HG03066 (cell line): ENCODE measurements around the gene ZBTB7C.

Experiments
- ATAC-seq: cut with Tn5 transposase; IDR thresholded peaks from one replicate; pipeline ENCODE4 v1.9.1; 2021; ENCODE audit warnings: low read depth; ENCODE audit not compliant: unreplicated experiment

The ZBTB7C gene

DNA sequence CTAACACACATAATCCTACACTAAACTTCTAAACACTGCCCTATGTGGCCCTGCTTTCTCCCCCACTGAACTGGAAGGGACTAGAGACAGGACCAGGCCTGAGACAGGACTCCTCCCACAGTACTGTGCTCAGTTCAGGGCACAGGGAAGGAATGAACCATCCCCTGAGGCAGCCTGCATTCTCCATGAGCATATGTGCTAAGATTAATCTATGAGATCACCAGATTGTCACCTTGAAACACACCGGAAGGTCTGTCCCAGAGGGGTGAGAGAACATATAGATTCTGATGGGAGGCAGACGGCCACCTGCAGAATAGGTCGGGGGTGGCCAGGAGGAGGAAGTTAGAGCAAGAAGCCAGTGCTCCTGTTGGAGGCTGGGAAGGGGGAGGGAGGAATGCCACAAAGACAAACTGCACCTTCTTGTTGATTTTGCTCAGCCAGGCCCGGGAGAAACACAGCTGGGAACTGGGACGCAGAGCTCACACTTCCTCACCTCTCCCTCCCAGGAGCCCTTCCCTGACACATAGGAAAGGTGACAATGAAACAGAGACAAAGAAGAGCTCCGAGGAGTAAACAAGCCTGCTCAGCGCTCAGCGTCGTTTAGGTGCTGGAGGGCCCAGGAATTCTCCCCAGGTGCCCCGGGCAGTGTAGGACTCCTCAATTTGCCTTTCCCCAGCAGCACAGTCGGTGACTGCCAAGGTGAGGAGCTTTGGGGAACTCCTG lies 52.1 kb downstream of the ZBTB7C start:
- ATAC-seq: no peak

DNA sequence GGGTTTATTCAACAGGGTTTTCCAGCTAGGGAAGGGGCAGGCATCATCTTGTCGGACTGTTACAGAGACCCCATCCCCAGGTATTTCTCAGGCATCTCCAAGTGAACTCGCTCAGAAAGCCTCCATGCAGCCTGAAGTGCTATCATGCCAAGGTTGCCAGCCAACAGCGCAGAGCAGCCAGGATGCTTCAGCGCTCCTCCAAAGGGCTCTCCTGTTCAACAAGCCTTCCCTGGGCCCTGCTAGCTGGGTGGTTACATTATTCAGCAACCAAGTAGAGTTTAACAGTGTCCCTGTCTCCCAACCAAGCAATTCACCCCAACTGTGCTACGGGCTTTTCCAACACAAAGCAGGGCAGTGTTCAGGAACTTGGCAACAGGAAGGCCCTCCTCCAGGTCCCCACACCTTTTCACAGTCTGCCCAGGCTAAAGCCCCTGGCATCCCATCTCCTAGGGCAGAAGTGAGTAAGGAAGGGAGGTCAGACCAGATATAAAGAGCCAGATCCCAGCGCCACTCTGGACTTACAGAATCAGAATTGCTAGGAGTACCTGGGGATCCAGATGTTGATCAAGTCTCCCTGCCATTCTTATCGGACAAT lies 52.9 kb downstream of the ZBTB7C start:
- no peak for ATAC-seq

DNA sequence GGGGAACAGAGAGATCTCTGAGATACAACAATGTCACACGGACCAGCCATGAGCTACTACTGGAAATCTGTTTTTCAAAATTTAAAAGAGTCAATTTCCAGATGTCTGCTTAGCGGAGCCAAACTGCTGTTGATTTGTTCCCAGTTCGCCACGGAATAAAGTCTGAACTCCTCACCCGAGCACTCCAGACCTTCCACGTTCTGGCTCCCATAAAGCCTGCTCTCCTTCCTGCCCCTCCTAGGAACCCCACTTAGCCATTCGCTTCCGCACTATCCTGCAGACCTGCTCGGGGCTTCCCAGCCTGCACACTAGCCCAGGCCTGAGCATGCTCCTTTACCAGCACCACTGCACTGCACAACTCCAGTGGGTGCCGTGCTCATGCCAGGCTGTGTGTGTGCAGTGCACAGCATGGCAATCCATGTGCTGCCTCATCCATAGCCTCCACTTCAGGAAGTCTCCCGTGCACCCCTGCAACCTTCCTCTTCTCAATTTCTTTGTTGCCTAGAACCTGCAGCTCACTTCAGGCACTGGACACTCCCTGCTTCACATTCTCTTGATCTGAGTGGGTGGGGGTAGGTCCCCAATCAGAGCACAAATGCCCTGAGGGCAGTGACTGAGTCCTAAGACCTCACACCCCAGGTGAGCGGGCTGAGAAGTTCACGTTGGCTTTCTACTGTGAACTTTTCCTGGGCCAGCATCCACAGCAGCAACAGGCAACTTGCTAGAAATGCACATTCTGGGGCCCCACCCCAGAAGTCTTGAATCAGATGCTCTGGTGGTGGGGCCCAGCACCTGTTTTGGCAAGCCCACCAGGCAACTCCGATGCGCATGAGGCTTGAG lies 53.7 kb downstream of the ZBTB7C start:
- ATAC-seq: no peak

DNA sequence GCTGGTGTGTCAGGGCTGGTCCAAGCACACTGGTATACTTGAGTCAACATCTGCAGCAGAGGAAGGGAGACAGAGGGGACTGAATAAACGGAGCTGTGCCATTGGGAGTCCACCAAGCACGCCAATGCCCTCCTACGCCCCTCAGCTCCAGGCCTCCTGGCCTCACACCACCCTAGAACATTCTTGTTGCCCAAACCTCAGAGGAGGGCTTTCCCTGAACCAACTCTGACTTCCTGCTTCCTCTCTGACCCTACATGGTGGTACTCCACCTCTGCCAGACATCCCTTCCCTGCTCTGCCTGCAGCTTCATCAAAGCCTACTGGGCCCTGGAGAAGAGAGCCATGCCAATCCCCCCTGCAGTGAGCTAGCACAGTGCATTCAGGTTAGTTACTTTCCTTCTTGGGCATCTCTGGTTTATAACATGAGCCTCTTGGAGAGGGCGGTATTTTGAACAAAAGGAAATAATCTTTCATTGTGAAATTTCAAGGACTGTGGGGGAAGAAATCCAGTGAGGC lies 54.4 kb downstream of the ZBTB7C start:
- no peak for ATAC-seq

DNA sequence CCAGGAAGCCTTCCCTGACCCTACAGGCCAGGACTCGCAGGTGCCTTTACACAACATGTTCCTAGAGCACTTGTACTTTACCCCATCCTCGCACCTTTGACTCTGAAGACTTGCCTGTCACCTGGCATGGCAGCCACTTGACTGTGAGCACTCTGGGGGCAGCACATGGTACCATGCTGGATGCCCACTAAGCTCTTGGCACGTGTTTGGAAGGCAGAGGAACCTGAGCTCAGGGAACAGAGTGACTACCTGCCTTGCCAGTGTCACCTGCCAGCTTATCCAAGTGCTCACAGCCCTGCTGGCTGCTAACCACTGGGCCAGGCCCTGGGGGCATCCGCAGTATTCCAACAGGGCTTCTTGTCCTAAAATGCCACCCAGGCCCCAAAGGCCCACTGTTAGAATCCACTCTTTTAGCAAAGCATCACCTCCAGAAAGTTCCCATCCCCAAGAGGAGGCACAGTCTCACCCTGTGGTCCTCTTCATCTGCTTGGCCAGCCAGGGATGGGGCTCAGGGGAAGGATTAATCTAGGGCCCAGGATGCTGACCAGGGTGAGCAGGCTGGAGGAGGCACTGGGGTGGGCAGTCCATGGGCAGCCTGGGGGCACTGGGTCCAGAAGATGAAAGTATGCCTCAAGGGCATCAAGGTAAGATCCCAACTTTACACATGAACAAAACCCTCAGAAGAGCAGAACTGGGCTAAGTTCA lies 57.0 kb downstream of the ZBTB7C start:
- ATAC-seq: no peak

DNA sequence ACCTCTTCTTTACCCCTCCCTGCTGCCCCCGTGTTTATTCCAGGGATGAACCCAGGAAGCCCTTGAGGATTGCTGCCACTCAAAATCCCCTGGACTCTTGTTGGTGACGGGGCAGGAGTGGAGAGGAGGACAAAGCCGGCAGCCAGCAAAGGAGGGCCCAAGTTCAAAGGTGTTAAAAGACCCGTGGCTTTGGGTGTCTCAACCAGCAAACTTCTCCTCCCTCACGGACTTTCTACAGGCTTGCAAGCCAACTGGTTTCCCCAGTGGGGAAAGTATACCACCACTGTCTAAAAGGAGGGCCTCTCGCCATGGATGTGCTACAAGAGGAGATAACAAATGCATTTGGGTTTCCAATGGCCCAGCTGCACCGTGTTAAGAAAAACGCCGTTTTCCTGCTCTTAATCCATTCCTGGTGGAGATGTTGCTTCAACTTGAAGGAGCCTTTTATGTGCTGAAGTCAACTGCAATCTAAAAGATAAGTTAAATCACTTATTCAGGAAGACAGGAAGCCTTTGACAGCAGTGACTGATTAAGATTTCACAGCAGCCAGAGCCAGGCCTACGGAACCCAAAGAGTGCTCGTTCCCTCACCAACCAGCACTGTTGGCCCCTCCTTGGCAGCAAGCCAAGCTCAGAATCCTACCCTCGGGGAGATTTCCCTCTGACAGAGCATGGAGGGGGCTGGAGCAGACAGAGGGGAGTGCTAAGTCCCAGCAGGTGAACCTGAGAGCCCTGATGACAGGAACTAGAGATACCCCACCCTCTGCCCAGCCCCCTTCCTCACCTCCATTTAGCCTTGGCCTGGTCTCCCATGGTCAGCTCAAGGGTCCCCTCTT lies 57.8 kb downstream of the ZBTB7C start:
- no peak for ATAC-seq

DNA sequence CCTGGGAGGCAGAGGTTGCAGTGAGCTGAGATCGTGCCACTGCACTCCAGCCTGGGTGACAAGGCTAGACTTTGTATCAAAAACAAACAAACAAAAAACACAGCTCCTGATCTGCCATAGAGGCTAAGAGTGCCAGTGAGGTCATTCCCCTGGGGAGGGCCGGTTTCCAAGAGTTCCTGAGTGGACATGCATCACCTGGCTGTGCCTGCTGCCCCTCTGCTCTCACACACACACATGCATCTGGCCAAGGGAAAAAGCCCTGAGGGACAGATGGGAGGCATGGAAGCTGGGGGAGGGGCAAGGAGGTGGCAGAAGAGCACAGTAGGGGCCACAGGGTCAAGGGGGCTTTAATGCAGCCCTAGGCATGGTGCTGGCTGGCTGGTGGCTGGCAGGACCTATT lies 60.4 kb downstream of the ZBTB7C start:
- no peak for ATAC-seq

DNA sequence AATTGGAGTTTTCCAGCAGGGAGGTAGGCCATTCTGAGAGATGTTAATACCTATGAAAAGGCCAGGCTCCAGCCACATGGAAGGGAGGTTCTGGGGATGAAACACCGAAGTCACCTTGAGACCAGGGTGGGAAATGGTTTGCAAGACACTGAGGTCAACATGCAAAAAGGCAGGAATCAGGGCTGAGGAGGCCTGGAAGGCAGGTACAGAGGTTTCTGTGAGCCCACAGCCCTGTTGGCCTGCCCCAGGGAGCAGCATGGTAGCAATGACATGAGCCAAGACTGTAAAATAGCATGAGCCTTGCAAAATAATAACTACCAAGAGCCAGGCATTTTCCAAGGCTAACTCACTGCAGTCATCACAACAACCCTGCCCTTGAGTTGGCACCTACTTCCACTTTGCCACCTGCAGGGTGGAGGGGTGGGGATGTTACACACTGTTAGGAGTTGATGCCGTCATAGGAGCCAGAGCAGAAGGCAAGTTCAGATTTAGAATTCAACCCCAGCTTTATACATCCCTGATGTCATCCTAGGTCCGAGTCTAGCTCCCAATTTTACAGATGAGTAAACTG lies 61.3 kb downstream of the ZBTB7C start:
- ATAC-seq: no peak

DNA sequence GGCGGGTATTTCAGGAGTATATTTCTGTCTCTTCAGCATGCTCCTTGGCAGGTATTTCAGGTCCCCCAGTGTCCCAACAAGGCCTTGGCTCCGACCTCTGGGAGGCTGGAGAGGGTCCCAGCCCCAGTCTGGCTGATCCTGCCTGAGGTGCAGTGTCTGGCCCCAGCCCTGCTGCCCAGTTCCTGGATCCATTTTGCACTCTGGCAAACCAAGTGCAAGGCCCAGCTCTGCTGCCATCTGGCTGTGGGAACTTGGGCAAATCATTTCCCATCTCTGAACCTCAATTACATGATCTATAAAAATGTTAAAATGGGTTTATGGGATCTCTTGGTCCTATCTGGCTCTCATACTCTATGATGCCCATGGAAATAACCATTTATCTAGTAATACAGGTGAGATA lies 63.6 kb downstream of the ZBTB7C start:
- no peak for ATAC-seq

DNA sequence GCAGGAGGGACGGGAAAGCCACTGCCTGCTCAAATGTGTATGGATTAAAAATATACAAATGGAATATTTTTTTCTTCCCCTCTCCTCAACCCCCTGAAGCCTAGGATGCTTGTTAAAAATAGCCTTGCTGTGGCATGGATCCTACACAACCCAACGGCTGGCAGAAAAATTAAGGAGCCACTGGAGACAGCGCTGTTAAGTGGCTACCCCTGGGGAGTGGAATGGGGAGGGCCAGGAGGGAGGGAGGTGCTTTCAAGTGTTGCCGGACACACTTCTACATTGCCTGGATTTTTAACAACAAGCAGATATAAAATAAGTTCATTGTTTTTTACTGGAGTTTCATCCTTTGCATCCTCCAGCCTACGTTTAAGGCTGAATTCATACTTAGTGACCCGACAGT lies 66.6 kb downstream of the ZBTB7C start:
- ATAC-seq: no peak

DNA sequence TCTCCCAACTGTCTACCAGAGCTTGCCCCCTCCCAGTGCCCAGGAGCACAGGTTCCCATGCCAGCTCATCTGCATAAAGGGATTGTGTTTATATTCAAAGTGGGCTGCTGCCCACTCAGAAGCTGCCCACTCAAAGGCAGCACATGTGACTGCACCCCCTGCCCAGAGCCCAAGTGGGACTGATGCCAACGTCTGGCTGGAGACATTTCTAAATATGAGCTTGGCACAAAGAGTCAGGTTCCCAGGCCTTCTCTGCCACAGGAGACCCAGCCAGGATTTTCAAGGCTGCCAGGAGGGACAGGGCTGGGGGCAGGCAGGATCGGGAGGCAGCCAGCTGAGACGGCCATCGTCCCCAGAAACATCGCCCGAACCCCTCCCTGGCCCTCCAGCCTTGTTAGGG lies 67.1 kb downstream of the ZBTB7C start:
- ATAC-seq: no peak

DNA sequence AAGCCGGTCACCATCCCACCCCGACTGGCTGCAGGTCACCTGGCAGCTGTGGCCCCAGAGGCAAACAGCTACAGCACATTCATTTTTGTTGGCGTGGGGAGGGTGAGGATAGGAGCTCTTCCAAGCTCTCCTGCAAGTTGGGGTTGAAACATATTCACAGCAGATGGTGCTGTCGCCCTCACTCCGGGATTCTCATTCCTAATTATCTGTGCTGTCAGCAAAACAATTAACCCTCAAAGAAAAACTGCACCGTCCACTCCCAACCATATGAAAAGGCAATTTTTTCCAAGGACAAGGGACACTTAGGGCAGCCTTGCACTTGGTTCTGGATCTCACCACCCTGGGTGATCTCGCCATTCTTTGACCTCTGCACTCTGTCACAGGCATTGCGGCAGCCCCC lies 68.6 kb downstream of the ZBTB7C start:
- ATAC-seq: no peak

DNA sequence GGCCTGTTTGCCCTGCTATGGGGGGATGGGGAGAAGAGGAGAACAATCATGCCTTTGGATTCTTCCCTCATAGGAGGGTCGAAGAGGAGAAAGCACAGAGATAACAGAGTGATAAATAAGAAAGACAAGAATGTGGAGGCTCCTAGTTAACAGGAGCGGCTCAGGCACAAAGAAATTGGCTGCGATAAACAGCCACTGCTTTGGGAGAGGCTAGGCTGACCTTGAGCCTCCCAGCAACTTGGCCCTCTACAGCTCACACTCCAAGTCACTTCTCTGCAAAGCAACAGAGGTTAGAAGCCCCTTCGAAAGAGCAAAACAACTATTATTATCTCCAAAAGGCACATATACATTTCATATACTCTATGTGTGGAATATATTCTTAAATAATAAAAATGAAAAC lies 69.5 kb downstream of the ZBTB7C start:
- no peak for ATAC-seq

DNA sequence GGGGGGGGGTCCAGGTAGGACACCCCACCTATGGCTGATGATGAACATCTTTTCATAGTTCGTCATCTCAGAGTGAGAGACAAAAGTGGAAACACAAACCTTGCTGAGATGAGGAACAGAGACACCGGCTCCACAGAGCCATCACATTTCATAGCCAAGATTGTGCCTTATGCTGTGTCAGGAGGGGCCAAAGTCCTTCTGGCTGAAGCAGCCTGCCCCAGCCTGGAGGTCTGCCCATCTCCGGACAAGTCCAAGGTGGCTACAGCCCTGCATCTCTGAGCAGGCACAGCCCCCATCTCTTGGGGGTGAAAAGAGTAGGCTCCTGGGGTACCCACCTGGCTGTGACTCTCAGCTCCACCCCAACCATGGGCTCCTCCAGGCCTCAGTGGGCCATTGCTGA lies 70.3 kb downstream of the ZBTB7C start:
- ATAC-seq: no peak

DNA sequence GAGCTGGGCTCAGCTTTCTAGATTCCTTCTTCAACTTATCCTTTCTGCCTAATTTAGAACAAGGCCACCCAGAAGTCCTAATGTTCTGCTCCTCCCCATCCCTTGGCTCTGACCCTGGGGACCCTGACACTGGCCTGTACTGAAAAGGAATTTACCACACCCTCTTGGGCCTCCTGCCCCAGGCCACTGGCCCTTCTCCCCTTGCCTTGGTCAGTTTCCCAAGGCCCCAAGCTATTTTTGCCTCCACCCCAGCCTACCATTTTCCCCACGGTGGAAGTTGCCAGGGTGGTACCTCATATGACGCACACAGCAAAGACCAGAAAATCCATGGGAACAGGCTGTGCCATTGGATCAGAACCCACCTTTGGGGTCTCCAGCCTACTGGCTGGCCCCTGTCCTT lies 72.1 kb downstream of the ZBTB7C start:
- no peak for ATAC-seq

DNA sequence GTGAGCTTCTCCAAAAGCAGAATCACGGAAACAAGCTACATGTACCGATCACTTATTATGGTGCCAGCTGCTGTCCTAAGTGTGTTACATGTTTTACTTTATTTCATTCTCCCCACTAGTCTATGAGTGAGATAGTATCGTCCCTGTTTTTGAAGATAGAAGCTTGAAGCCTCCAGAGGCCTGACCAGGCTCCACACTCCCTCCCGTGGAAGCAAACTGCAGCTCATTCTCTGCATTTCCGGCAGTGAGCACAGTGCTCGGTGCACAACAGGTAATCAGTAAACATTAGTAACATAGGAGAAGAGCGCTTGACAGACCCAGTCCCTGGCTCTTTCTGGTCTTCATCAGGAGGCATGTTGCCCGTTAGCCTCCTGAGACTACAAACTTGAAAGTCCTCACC lies 72.9 kb downstream of the ZBTB7C start:
- ATAC-seq: no peak

DNA sequence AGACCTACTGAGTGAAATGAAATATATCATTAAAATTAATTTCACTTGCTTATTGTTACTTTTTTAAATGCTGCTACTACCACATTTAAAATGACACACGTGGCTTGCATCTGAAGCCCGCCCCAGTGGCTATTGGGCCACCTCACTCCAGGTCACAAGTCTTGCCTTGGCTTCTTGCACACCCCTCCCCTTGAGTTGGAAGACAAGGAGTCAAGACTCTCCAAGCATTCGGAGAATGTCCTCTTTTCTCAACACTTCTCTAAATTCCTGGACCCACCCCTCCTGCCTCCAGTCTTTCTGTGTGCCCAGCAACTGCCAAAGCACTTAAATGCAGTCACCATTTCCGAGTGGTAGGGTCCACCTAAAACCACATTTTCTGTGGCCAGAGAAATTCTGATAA lies 73.4 kb downstream of the ZBTB7C start:
- no peak for ATAC-seq

DNA sequence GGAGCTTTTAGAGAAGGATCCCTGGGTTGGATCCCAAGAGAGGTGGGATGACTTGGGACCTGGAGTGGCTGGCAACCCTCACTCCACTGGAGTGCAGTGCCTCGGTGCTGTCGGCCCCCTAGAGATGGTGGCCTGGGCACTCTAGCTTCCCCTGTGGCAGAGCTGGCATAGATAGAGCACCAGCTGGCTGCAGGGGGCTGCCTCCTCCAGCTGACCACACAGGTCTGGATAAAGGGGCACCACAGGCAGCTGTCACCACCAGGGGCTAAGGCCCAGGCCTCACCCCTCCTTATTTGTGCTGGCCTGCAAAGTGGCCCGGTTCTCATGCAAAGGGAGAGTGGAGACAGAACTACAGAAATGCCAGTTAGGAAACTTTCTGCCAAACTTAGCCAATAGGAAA lies 74.3 kb downstream of the ZBTB7C start:
- ATAC-seq: no peak

DNA sequence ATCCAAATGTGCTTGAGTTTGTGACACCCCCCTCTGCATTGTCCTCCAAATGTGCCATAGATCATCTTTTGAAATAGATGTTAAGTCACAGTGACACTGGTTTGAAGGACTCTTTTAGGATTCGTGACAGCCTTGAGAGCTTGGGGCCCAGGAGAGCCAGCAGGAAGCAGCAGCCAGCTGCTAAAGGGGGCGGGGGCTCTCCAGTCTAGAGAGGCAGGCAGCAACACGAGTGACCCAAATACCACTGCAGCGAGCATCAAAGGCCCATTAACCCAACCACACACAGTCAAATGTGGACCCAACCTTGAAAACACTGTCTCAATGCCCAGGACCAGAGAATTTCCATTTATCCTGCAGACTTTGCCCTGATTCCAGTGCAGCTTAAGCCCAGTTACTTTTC lies 75.6 kb downstream of the ZBTB7C start:
- ATAC-seq: no peak
